ENCODE results near the gene CIB4.

CIB4 gene

DNA sequence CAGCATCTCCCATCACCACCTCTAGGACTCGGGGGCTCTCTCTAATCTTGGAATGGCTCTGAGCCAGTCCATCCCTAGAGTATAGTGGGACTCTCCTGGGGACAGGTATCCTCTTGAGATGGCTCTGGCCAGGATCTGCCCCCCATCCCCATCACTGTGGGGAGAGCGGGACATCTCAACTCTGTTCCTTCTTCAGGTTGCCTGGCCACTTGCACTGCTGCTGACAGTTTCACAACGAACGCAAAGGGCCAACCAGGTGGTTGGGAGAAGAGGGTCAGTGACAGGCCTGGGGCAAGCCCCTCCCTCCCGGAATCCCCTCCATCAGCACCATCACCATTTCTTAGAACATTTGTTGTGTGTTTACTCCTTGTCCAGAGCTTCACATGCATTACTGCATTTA lies 62.6 kb downstream of the CIB4 start:
- no peak overlapping the region for H3K4me3 ChIP-seq (ENCODE audit: control insufficient read depth, low read depth, low read length)
- TF ChIP-seq, protein P1, sequence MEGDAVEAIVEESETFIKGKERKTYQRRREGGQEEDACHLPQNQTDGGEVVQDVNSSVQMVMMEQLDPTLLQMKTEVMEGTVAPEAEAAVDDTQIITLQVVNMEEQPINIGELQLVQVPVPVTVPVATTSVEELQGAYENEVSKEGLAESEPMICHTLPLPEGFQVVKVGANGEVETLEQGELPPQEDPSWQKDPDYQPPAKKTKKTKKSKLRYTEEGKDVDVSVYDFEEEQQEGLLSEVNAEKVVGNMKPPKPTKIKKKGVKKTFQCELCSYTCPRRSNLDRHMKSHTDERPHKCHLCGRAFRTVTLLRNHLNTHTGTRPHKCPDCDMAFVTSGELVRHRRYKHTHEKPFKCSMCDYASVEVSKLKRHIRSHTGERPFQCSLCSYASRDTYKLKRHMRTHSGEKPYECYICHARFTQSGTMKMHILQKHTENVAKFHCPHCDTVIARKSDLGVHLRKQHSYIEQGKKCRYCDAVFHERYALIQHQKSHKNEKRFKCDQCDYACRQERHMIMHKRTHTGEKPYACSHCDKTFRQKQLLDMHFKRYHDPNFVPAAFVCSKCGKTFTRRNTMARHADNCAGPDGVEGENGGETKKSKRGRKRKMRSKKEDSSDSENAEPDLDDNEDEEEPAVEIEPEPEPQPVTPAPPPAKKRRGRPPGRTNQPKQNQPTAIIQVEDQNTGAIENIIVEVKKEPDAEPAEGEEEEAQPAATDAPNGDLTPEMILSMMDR (IDR thresholded peaks at IDR 0.05; ENCODE audit: control insufficient read depth, insufficient read depth, low read depth, low read length, missing control alignments) = no peak
- DNase-seq (ENCODE audit: low read depth) = no peak

DNA sequence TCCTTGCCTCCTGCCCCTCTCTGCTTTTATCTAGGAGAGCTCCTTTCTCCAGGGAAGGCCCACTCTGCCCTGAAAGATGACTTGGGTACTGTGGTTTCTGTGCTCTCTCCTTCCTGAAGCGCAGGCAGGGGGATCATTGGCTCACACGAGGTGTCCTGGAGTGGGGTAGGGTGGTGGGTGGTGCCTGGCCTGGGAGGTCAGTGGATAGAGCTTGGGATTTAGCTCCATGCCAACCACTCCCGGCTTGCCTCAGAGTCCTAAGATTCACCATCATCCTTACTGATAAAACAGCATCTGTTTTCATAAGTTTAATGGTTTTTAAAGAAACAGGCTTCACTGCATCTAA lies 63.1 kb downstream of the CIB4 start:
- TF ChIP-seq, protein P1 (IDR thresholded peaks at IDR 0.05; ENCODE audit: control insufficient read depth, insufficient read depth, low read depth, low read length, missing control alignments) = no peak
- H3K4me3 ChIP-seq (ENCODE audit: control insufficient read depth, low read depth, low read length) = no peak overlapping the region
- DNase-seq (ENCODE audit: low read depth) = no peak

DNA sequence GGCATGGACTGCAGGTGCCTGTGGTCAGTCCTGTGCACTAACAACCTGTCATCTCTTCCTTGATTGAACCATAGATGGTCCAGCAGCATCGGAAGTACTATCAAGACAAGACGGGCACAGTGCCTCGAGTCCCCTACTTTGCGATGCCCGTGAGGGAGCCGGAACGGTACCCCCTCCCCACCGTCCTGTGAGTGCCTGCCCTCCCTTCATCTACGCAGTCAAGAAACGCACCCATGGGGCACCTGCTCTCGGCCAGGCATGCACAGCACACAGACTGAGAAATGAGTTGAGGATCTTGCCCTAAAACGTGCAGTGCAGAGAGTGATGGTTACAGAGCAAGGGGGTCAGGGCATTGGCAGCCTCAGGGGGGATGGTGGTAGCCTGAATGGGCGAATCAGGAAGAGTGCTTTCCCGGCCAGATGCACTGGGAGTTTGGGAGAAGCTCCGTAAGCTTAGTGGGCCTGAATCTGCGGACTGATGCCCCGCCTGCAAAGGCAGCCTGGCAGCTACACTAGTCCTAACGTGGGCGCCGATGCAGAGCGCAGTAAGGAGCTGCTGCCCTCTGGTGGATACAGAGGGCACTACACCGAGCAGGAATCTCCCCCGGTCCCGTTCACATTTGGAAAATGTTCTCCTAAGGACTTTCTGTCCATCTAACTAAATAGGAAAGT lies 63.6 kb downstream of the CIB4 start:
- TF ChIP-seq, protein P1 (IDR thresholded peaks at IDR 0.05; ENCODE audit: control insufficient read depth, insufficient read depth, low read depth, low read length, missing control alignments) = peak; percentile 97
- H3K4me3 ChIP-seq (ENCODE audit: control insufficient read depth, low read depth, low read length) = no peak overlapping the region
- DNase-seq (ENCODE audit: low read depth) = peak; percentile 18

DNA sequence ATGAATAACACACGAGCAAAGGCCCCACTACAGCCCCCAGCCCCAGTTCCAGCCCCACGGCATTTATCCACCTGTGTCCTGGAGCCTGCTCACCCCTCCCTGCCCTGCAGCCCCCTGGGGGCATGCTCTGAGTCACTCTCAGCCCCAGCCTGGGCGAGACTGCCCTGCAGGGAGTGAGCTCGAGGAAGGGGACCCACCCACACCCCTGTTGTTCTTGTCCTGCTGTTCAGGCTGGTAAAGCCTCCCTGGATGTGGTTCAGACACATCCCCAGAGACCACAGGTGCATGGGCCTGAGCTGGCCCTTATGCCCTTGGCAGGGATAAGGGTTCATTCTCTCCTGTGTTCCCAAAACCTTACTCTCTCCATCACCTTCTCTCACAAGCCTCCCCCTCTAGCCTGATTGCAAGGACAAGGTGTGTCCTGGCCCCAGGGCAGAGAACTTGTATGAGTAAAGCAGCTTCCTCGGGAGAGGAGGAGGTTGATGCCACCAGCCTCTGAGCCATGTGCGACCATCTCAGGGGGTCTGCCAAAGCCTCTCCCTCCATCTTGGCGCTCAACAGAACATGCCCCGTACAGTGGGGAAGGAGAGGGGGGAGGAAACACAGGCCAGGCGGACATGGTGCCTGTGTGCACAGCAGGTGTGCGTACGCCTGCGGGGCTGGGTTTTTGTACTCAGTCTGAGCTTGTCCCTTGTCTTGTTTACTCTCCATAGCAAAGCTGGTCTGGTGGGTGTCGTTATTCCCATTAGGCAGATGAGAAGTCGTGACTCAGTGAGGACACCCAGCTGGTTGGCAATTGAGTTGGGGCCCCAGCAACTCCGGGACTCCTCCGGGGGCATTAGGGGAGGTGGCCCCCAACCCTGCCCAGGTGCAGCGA lies 64.4 kb downstream of the CIB4 start:
- no peak for DNase-seq (ENCODE audit: low read depth)
- H3K4me3 ChIP-seq (ENCODE audit: control insufficient read depth, low read depth, low read length) = no peak overlapping the region
- TF ChIP-seq, protein P1 (IDR thresholded peaks at IDR 0.05; ENCODE audit: control insufficient read depth, insufficient read depth, low read depth, low read length, missing control alignments) = no peak

DNA sequence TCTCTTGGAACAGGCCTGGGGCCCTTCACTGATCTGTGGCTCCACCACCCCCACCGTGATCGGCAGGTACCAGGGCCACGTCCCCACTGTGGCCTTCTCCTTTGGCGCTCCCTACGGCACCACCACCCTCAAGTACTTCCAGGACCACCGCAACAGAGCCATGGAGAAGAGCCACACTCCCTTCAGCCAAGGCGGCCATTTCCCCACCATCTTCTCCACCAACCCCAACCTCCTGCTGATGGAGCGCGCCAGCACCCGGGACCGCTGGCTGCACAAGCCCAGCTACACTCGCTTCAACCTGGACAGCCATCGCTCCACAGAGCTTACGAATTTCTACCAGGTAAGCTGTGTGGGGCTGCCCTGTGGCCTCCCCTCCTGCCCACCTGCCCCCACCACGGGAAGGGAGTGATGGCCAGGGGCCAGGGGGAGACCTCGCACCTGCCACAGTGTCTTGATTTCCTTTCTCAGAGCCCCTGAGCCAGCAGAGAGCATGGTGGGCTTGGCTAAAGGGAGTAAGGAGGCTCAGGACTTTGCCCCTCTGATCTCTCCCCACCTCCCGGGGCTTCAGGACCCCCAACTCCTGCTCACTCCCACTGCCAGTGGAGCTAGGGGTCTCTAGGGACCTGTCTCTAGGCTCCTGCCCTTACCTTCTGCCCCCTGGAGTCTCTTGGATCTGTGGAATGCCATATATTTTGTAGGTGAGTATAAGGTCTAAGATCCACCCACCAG lies 65.2 kb downstream of the CIB4 start:
- no peak for DNase-seq (ENCODE audit: low read depth)
- H3K4me3 ChIP-seq (ENCODE audit: control insufficient read depth, low read depth, low read length) = no peak overlapping the region
- TF ChIP-seq, protein P1 (IDR thresholded peaks at IDR 0.05; ENCODE audit: control insufficient read depth, insufficient read depth, low read depth, low read length, missing control alignments) = no peak

DNA sequence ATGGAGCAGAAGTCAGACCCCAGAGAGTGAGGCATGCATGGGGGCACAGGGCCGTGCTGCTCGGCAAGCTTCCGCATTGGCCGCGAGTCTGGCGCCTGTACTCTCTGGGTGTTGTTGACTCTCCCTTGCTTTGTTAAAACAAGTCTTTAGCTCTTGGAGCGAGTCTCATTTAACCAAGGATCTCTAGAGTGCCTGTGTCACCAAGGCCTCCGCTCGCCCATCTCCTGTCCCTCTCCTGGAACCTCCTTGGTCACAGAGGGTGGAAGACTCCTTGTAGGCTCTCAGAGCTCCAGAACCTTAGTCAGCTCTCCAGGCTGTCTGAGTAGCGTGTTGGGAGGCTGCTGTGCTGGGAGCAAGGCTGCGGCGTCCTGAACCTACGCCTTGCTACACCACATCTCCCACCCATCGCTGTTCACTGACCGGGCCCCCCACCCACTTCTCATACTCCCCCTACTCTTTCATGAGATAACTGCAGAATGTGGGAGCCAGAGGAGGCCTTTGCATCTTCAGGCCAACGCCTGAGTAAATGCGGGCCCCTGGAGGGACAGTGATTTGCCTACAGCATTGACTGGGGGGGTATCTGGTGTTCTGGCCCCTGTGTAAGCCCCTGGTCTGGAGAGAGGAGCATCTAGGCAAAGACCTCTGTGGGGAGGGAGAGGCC lies 66.1 kb downstream of the CIB4 start:
- DNase-seq (ENCODE audit: low read depth) = no peak
- H3K4me3 ChIP-seq (ENCODE audit: control insufficient read depth, low read depth, low read length) = no peak overlapping the region
- TF ChIP-seq, protein P1 (IDR thresholded peaks at IDR 0.05; ENCODE audit: control insufficient read depth, insufficient read depth, low read depth, low read length, missing control alignments) = no peak
